GM12801 (cell line): Measurements from ENCODE around the gene SLC25A43.

Experiments used
- CTCF ChIP-seq: IDR thresholded peaks from one replicate; pipeline ENCODE4 v1.5.1; 2011; ENCODE audit warnings: control low read depth; ENCODE audit not compliant: insufficient read length; ENCODE audit errors: extremely low read depth

Gene SLC25A43

GRCh38 chrX:119398974-119399771, at the start of gene SLC25A43:
Gene SLC25A43, plus strand, starts transcription at chrX:119399336. Its CDS starts 68 bp downstream, at chrX:119399404.
- TF ChIP-seq CTCF = no peak

GRCh38 chrX:119359618-119360382, 39.3 kb upstream of the SLC25A43 start:
- no peak for TF ChIP-seq CTCF

- no peak for TF ChIP-seq CTCF
These were observed 35.7 kb upstream of the SLC25A43 start for GRCh38 chrX:119363391-119363790.

- TF ChIP-seq CTCF = no peak
These were observed 24.4 kb upstream of the SLC25A43 start for GRCh38 chrX:119374736-119375135.

- no peak for TF ChIP-seq CTCF
These were observed 23.6 kb upstream of the SLC25A43 start for GRCh38 chrX:119375561-119375960.

GRCh38 chrX:119376312-119376711, 22.8 kb upstream of the SLC25A43 start:
- TF ChIP-seq CTCF = no peak

- TF ChIP-seq CTCF = no peak
These were observed 17.7 kb upstream of the SLC25A43 start for GRCh38 chrX:119381349-119381944.
